Activated naive CD8-positive, alpha-beta T cell treated with anti-CD3 and anti-CD28 coated beads, Interleukin-2, amount 50 U/mL, for 16 hours (primary cell): ENCODE measurements around the gene ACTG1.

Experiments used
- DNase-seq: peaks from one replicate; pipeline ENCODE4 v3.0.0-alpha.2; 2020; ENCODE audit warnings: low read depth, low spot score

The ACTG1 gene

DNA sequence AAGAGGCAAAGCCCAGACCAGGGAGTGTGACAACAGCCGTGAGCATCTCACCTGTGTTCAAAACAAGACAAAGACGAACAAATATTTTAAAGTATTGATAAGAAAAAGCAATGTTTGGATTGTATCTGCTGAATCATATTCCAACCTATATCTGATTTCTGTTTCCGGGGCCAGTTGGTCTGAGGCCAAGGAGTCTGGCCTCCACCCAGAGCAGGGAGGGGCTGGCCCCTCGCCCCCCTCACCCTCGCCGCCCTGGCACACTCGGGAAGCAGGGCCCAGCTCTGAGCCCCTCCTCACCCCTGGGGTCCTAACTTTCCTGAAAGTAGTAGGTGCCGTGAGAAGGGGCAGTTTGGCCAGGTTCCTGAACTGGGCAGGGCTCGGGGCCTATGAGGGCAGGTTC lies 48.0 kb downstream of the ACTG1 start:
- DNase-seq, result no peak

DNA sequence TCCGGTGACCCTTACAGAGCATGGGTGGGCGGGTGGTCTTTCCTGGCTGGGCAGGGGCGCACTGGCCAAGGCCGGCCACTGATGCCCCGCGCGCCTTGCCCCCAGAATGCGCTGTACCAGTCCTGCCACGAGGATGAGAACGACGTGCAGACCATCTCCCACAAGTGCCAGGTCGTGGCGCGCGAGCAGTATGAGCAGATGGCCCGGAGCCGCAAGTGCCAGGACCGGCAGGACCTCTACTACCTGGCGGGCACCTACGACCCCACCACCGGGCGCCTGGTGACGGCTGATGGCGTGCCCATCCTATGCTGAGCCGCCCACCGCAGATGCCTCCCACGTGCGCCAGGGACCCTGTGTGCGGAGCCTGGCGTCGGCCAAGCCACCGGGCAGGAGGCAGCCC lies 49.1 kb downstream of the ACTG1 start:
- no peak for DNase-seq

- DNase-seq, result no peak
Observed at GRCh38 chr17:81462506-81463125, 50.0 kb downstream of the ACTG1 start.

DNA sequence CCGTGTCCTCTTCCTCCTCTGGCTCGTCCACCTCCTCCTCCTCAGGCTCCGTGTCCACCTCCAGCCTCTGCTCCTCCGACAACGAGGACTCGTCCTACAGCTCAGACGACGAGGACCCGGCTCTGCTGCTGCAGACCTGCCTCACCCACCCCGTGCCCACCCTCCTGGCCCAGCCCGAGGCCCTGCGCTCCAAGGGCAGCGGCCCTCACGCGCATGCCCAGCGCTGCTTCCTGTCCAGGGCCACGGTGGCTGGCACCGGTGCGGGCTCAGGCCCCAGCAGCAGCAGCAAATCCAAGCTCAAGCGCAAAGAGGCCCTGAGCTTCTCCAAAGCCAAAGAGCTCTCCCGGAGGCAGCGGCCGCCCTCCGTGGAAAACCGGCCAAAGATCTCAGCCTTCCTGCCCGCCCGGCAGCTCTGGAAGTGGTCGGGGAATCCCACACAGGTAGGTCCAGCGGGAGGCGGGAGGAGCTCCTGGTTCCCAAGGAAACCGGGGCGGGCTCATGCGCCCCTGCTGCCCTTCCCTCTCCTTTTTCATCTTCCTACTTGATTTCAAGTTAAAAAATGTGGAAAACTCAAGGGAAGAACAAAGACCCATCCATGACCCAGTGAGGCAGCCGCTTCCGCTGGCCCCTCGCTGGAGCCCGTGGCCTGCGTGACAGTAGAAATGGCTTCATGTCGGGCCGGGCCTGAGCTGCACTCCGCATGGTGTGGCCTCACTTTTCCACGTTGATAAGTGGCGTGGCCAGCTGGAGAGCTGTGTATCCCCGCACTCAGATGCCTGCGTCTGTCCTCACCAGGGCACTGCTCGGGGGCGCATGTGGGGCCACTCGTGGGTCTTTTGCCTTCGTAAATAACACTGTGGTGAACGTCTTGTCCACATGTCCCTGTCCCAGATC lies 50.7 kb downstream of the ACTG1 start:
- no peak for DNase-seq

- DNase-seq, result no peak
Observed at GRCh38 chr17:81460856-81461460, 51.6 kb downstream of the ACTG1 start.
